ENCODE data around the gene RUSF1.
A peak's percentile ranks its signal among the peaks of the same experiment; 100 is the strongest.
"Not testable (repeated sequence)": the region's sequence is repeated elsewhere in the genome, so short reads cannot be mapped to it uniquely, and the experiment has no call there.

RUSF1 gene

DNA sequence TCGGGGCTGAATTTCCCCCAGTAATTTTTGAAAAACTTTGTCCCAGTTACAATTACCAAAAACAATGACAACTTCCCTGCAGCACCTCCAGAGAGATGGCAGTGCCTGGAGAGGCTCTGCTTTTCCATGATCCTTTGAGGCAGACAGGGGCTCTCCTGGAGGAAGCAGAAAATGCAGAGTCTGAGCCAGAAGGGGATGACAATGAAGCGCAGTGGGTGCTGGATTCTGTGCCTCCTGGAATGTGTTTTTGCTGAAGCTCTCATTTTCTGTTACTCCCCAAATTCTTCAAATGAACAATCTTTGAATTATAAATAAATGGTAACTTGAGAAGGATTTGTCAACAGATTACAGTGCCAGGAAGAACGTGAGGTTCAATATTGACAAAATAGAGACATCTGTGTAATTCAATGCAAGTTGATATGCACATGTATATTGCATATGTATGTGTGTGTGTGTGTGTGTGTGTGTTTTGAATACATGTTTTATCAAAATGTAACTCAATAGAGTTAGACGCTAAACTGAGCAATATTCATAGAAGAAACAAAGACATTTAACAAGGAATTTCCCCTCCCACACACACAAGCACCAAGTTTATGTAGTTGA is 9.7 kb upstream of the RUSF1 start:
- no peak for DNase-seq (ENCODE audit: low read depth in 2 of 2)

GRCh38 chr16:31513884-31514283 is 5.7 kb upstream of the RUSF1 start:
- DNase-seq (ENCODE audit: low read depth in 2 of 2): no peak

DNA sequence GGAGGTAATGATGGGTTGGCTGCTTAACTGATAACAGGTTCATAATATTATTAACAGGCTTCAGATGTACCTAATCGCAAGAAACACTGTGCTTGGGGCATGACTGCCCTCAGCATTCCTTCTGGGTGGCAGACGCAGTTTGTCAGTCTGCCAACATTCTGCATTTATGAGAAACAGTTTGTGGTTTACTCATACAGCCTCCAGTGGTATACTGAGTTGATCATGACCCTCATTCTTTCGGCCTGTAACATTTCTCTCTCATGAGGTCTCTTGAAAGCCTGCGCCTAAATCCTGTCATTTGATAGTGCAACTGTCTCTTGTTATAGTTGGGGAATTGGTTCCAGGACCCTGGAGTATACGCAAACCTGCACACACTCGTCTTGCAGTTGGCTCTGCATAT is 4.9 kb upstream of the RUSF1 start:
- no peak for DNase-seq (ENCODE audit: low read depth in 2 of 2)

DNA sequence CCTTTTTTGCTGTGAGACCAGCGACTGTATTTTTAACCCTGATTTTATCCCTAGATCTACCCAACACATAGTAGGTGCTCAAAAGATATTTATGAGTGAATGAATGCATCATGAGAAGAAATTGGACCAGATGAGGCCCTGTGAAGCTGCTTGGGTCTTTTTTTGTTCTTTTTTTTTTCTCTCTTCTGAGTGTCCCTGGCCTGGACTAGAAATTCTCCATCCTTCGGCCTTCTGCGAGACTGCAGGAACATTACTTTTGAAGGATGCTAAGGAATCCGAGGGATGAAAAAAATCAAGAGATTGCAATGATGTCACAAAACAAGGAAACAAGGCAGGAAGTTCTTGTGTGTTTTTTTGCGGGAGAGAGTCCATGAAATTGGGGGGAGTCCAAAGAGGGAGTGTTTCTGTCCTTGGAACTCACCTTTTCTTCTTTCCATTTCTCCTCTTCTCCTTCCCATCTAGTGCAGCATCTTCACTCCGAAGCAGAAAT is 560 bp upstream of the RUSF1 start:
- DNase-seq (ENCODE audit: low read depth in 2 of 2): no peak

GRCh38 chr16:31507617-31507928 is 618 bp downstream of the RUSF1 start:
- no peak for DNase-seq (ENCODE audit: low read depth in 2 of 2)

GRCh38 chr16:31505483-31505882 is 2.7 kb downstream of the RUSF1 start:
- no peak for DNase-seq (ENCODE audit: low read depth in 2 of 2)

- no peak for DNase-seq (ENCODE audit: low read depth in 2 of 2)
Observed at GRCh38 chr16:31504159-31504558, 4.0 kb downstream of the RUSF1 start.

GRCh38 chr16:31503555-31503954 is 4.6 kb downstream of the RUSF1 start:
- not testable (repeated sequence) for DNase-seq (ENCODE audit: low read depth in 2 of 2)

DNA sequence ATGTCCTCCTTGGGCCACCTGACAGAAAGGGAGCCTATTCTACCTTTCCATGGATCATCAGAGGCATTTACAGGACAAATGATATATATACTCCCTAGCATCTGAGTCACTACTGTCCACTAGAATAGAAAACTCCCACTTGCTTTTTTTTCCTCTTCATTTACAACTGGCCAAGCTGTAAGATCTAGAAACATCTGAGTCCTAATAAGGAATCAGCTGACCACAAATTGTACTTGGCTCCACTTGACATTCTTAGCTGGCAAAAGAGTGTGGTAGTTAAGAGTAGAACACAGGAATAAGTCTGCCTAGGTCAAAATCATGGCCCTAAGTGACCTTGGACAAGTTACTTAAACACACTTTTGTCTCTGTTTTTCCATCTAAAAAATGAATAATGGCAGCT is 5.2 kb downstream of the RUSF1 start:
- no peak for DNase-seq (ENCODE audit: low read depth in 2 of 2)

DNA sequence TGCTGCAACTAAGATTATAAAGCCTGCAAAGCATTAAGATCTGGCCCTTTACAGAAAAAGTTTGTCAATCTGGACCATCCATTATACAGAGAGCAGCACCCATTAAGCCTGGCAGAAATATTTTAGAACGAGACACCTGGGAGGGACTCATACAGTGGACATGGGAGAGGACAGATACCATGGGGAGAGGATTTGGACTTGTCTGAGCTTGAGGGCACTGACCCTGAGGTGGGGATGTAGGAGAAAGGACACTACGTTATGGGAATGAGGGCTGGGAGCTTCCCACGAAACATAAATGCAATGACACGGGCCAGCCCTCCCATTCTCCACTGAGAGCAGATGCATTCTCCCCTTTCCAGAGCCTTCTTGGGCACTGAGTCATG is 6.2 kb downstream of the RUSF1 start:
- DNase-seq (ENCODE audit: low read depth in 2 of 2): no peak

GRCh38 chr16:31501226-31501965 is 6.8 kb downstream of the RUSF1 start:
- no peak for DNase-seq (ENCODE audit: low read depth in 2 of 2)

DNA sequence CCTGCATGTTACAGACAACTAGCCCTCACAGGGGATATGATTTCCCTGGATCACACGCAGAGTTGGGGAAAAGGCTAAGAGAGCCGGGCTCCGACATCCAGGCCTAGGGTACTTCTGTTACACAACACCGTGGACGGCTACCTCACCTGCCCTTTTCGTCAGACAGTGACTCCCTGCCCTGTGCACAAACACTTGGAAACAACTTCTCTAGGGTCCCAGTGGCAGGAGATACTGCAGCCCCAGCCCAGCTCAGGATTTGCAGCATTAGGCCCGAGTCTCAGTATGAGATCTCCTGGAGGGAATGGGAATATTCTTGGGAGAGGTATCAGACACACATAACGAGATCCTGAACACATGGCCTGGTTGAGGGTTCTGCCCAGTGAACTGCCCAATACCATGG is 8.3 kb downstream of the RUSF1 start:
- DNase-seq (ENCODE audit: low read depth in 2 of 2): no peak

DNA sequence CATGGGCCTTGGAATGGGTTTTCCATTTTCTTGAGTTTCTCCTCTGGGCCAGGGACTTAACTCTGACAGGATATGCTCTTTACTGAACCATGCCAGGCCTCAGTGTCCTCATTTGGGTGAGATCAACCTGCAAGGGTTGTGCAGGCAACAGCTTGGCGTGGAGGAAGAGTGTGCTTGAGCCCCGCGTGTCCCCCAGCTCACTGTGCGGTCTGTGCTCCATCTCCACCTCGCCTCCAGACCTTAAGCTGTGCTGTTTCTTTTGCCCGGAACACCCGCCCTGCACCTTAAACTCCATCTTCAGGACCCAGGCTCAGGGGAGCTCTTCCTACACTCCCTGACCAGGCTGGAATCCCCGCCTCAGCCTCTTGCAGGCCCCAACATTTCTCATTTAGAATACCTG is 9.7 kb downstream of the RUSF1 start:
- no peak for DNase-seq (ENCODE audit: low read depth in 2 of 2)

GRCh38 chr16:31496670-31497069 is 11.5 kb downstream of the RUSF1 start:
- DNase-seq (ENCODE audit: low read depth in 2 of 2): no peak

DNA sequence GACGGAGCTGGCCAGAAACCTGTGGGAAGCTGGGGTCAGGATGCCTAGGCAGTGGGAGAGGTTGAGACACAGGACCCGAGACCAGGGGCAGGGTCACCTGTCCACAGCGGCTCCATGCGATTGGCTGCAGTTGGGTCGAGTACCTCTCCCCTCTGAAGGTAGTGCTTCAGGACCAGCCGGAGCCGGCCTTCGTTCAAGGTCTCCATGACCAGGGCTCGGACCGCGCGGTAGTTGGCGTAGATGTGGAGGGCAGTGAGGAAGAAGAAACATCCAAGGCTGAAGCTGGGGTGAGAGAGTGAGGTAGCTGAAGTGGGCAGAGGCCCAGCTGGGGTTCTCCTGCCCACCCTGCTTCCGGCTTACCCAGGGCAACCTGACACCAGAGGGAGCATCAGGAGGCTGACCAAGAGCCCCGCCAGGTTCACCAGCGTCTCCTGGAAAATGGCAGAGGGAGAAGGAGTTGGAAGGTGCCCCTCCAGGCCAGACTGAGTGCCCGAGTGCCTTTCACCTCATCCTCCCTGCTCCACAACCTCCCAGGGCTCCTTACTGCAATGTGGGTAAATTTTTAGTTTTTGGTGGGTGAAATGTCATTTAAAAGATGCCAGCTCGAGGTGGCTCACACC is 14.6 kb downstream of the RUSF1 start:
- DNase-seq (ENCODE audit: low read depth in 2 of 2): no peak

GRCh38 chr16:31491778-31492418 is 16.3 kb downstream of the RUSF1 start:
- no peak for DNase-seq (ENCODE audit: low read depth in 2 of 2)

DNA sequence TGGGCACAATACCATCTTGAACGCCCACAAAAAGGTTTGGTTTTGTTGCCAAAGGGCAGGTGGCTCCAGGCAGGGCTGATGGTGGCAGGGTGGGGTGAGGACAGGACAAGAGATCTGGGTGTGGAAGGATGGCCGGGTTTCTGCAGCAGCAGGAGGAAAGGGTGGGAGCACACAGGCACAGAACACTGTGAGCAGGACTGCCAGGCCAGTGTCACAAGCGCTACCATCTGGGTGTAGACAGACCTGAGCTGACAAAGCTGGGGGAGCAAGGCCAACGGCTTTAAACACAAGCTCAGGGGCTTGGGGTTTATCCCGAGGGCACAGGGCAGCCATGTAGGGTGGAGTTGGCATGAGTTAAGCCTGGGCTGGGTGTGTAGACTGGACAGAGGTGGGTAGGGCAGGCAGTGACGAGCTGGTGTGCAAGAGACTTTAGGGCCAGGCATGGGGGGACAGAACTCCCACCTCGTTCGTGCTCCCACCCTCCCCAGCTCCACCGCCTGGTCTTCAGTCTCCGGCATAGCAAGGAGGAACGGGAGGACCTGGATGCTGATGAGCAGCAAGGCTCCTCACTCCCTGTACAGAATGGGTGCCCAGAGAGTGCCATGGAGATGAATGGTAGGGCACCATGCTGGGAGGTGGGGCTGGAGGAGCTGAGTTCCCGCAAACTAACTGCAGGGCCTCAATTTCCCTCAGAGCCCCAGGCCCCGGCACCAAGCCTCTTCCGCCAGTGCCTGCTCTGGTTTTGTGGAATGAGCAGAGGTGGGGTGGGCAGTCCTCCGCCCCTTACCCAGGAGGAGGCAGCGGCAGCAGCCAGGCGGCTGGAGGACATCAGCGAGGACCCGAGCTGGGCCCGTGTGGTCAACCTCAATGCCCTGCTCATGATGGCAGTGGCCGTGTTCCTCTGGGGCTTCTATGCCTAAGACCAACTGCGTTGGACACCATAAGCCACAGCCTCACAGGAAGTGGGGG is 18.3 kb downstream of the RUSF1 start:
- DNase-seq (ENCODE audit: low read depth in 2 of 2): no peak

DNA sequence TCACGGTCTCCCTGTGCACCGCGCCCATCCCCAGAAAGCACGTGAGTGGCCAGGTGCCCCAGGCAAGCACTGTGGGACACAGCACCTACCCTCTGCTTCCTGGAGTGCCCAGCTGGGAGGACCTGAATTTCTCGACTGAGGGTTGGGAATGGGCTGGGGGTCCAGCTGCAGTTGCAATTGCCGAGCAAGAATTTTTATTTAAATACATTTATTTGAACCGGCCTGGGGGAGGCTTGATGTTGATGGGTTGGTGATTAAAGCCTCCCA is 19.0 kb downstream of the RUSF1 start:
- no peak for DNase-seq (ENCODE audit: low read depth in 2 of 2)

- DNase-seq (ENCODE audit: low read depth in 2 of 2): no peak
Observed at GRCh38 chr16:31488468-31489297, 19.5 kb downstream of the RUSF1 start.

- peak; percentile 35 to 41 for DNase-seq (ENCODE audit: low read depth in 2 of 2)
Observed at GRCh38 chr16:31487720-31488467, 20.3 kb downstream of the RUSF1 start.
